Loucy (cell line): ENCODE results near the gene TRIM52.

Experiments
- H2AFZ ChIP-seq: fragments of 200-600 bp; sonication (generic); 2 replicates; pipeline ENCODE4 v1.6.0; 2016; ENCODE audit warnings: antibody characterized with exemption, mild to moderate bottlenecking, low read length, moderate library complexity
- H3F3A ChIP-seq: fragments of 200-600 bp; 2 replicates; pipeline ENCODE4 v1.6.0; 2016; ENCODE audit warnings: antibody characterized with exemption, low read depth, mild to moderate bottlenecking
- H3K27me3 ChIP-seq: fragments of 200-600 bp; sonication (generic); 2 replicates; pipeline ENCODE4 v1.6.1; 2014; ENCODE audit warnings: low read length, mild to moderate bottlenecking; ENCODE audit not compliant: insufficient read depth, poor library complexity, severe bottlenecking
- H3K36me3 ChIP-seq: fragments of 200-600 bp; sonication (generic); 2 replicates; pipeline ENCODE4 v1.6.1; 2016; ENCODE audit warnings: low read length; ENCODE audit not compliant: insufficient read depth
- H3K4me1 ChIP-seq: fragments of 200-600 bp; sonication (generic); 2 replicates; pipeline ENCODE4 v1.5.1; 2014; ENCODE audit warnings: low read length, mild to moderate bottlenecking; ENCODE audit not compliant: insufficient read depth, poor library complexity, severe bottlenecking
- H3K4me2 ChIP-seq: fragments of 200-600 bp; sonication (generic); 2 replicates; pipeline ENCODE4 v1.6.0; 2014; ENCODE audit warnings: antibody characterized with exemption, low read length, low read depth, mild to moderate bottlenecking; ENCODE audit not compliant: poor library complexity, severe bottlenecking
- H3K4me3 ChIP-seq: fragments of 200-600 bp; sonication (generic); 2 replicates; pipeline ENCODE4 v1.5.1; 2014; ENCODE audit warnings: low read length, mild to moderate bottlenecking, mixed read lengths; ENCODE audit not compliant: poor library complexity, severe bottlenecking
- H3K79me2 ChIP-seq: fragments of 200-600 bp; sonication (generic); 2 replicates; pipeline ENCODE4 v1.6.1; 2014; ENCODE audit warnings: low read length; ENCODE audit not compliant: insufficient read depth
- H3K9ac ChIP-seq: fragments of 200-600 bp; sonication (generic); 2 replicates; pipeline ENCODE4 v1.6.0; 2014; ENCODE audit warnings: mild to moderate bottlenecking, low read depth, low read length, moderate library complexity; ENCODE audit not compliant: poor library complexity, severe bottlenecking
- H3K9me2 ChIP-seq: fragments of 200-600 bp; sonication (generic); replicated peaks from 2 replicates; pipeline ENCODE4 v1.6.1; 2016; ENCODE audit warnings: low read depth, low read length, mixed read lengths
- H3K9me3 ChIP-seq: fragments of 200-600 bp; sonication (generic); 2 replicates; pipeline ENCODE4 v1.6.1; 2014; ENCODE audit warnings: mild to moderate bottlenecking, antibody characterized with exemption, low read length, low read depth; ENCODE audit not compliant: insufficient read depth
- H4K20me1 ChIP-seq: fragments of 200-600 bp; sonication (generic); 2 replicates; pipeline ENCODE4 v1.6.0; 2014; ENCODE audit warnings: antibody characterized with exemption, low read length, mild to moderate bottlenecking; ENCODE audit not compliant: insufficient read depth, poor library complexity, severe bottlenecking
- EZH2phosphoT487 ChIP-seq: fragments of 200-600 bp; IDR thresholded peaks from 2 replicates; pipeline ENCODE4 v1.6.1; 2018; ENCODE audit warnings: antibody characterized with exemption, mild to moderate bottlenecking, moderate library complexity, borderline replicate concordance
- TF ChIP-seq, protein P1 (sequence below): fragments of 200-600 bp; sonication (generic); conservative IDR thresholded peaks from 2 replicates; pipeline ENCODE4 v1.5.1; 2014; ENCODE audit warnings: mild to moderate bottlenecking, antibody characterized with exemption, low read length

Gene TRIM52

DNA sequence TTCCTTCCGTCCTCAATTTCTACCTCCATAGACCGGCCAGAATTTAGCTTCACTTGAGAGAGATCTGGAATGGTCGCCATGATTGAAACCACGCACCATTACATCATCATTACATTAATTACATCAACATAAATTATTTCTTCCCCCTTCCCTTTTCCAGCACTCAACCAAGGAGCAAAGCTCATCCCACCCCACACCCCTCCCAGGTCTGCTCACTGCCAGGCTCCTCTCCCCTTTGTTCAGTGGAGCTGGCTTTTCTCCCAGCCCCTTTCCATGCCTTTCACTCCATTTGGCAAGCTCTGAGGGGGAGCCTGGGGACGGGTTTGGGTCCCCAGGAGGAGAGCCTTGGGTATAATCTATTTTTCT, 25.6 kb downstream of the TRIM52 start:
- H3K4me2 ChIP-seq, result no peak overlapping the region
- H3K79me2 ChIP-seq, result peaks cover 35% of the 10 kb centered on the region
- peaks cover 39% of the 10 kb centered on the region for H4K20me1 ChIP-seq
- no peaks in the 10 kb centered on the region for H3F3A ChIP-seq
- H3K9me2 ChIP-seq, result no peaks in the 10 kb centered on the region
- TF ChIP-seq EZH2phosphoT487, result no peak
- TF ChIP-seq, protein P1, sequence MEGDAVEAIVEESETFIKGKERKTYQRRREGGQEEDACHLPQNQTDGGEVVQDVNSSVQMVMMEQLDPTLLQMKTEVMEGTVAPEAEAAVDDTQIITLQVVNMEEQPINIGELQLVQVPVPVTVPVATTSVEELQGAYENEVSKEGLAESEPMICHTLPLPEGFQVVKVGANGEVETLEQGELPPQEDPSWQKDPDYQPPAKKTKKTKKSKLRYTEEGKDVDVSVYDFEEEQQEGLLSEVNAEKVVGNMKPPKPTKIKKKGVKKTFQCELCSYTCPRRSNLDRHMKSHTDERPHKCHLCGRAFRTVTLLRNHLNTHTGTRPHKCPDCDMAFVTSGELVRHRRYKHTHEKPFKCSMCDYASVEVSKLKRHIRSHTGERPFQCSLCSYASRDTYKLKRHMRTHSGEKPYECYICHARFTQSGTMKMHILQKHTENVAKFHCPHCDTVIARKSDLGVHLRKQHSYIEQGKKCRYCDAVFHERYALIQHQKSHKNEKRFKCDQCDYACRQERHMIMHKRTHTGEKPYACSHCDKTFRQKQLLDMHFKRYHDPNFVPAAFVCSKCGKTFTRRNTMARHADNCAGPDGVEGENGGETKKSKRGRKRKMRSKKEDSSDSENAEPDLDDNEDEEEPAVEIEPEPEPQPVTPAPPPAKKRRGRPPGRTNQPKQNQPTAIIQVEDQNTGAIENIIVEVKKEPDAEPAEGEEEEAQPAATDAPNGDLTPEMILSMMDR, result no peak
- no peaks in the 10 kb centered on the region for H3K9me3 ChIP-seq
- H3K36me3 ChIP-seq, result peaks cover 39% of the 10 kb centered on the region; the same call in 1 of the 2 replicates
- H3K9ac ChIP-seq, result no peak overlapping the region
- no peak overlapping the region for H2AFZ ChIP-seq
- H3K27me3 ChIP-seq, result no peaks in the 10 kb centered on the region
- no peak overlapping the region for H3K4me3 ChIP-seq
- peaks cover 12% of the 10 kb centered on the region for H3K4me1 ChIP-seq

DNA sequence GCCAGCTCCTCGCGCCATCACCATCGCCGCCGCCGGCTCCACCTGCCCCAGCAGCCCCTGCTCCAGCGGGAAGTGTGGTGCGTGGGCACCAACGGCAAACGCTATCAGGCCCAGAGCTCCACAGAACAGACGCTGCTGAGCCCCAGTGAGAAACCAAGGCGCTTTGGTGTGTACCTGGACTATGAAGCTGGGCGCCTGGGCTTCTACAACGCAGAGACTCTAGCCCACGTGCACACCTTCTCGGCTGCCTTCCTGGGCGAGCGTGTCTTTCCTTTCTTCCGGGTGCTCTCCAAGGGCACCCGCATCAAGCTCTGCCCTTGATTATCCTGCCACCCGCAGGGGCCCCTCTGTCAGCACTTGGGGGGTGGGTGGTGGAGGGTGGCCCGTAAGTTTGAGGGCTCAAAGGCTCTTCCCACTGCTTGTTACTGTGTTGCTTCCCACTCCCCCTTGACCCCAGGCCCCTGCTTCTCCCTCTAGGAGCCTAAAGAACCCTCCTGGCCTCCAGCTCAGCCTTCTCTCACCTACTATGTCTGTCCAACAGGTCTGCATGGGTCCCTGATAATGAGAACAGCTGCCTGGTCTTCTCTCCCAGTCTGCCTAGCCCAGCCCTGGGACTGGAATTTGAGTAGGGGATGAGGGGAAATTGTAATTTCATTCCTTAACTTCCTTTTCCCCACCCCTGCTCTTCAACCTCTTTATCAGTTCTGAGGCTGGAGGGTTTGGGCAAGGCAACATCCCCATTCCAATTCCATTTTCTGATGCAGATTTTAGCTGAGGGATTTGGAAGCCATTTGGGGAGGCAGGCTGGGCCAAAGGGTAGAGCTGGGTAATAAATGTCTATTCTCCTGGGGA, 26.3 kb downstream of the TRIM52 start:
- Histone ChIP-seq H3K9ac (no peak overlapping the region), H4K20me1 (peaks cover 36% of the 10 kb centered on the region), H3K9me2 (no peaks in the 10 kb centered on the region), H3K4me2 (no peak overlapping the region), H3K36me3 (peaks cover 39% of the 10 kb centered on the region; the same call in 1 of the 2 replicates), H3K4me1 (peaks cover 13% of the 10 kb centered on the region), H3F3A (no peaks in the 10 kb centered on the region), H3K79me2 (peaks cover 29% of the 10 kb centered on the region), H3K27me3 (no peaks in the 10 kb centered on the region), H2AFZ (no peak overlapping the region), H3K4me3 (no peak overlapping the region), H3K9me3 (no peaks in the 10 kb centered on the region)
- TF ChIP-seq EZH2phosphoT487, result no peak

DNA sequence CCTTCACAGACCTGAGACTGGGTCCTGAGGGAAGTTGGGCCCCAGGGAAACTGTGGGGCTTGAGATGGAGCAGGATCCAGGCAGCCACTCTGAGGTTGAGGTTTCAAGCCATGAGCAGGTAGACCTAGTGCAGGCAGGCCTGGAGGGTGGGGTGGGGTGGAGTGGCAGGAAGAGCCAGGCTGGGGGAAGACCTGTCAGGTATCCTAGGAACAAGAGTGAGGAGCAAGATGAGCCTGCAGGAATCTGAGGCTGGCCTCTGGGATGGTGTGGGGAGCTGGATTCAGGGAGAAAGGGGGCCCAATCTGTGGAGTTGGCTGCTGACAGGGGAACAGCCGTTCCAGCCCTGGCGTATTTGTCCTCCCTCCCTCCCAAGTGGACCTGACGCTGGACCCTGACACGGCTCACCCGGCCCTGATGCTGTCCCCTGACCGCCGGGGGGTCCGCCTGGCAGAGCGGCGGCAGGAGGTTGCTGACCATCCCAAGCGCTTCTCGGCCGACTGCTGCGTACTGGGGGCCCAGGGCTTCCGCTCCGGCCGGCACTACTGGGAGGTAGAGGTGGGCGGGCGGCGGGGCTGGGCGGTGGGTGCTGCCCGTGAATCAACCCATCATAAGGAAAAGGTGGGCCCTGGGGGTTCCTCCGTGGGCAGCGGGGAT, 27.0 kb downstream of the TRIM52 start:
- Histone ChIP-seq H3K9ac (no peak overlapping the region), H3K79me2 (peaks cover 25% of the 10 kb centered on the region), H3K9me3 (no peaks in the 10 kb centered on the region), H3K9me2 (no peaks in the 10 kb centered on the region), H3K4me3 (no peak overlapping the region), H4K20me1 (peaks cover 28% of the 10 kb centered on the region), H2AFZ (no peak overlapping the region), H3K27me3 (no peaks in the 10 kb centered on the region), H3K36me3 (peaks cover 32% of the 10 kb centered on the region; the same call in 1 of the 2 replicates), H3K4me2 (no peak overlapping the region), H3F3A (no peaks in the 10 kb centered on the region), H3K4me1 (peaks cover 15% of the 10 kb centered on the region)
- TF ChIP-seq EZH2phosphoT487, result no peak
- TF ChIP-seq, protein P1, result no peak
